HepG2 (cell line): ENCODE results near the gene APPBP2. TPM values are rescaled to one million over a fixed set of nuclear protein-coding genes. Genes with fewer than 3 reads are reported as not detected.

Source experiments
- ATAC-seq: fragments of 200-7000 bp; cut with Tn5 transposase; 3 replicates; pipeline ENCODE4 v1.9.1; 2020; ENCODE audit warnings: mild to moderate bottlenecking, moderate library complexity
- BruUV-seq: library from RNA; stranded (reverse); fragments of 400-500 nt; replicated peaks from 2 replicates; lab custom pipeline; 2021; lab: Mats Ljungman, UMichigan
- CTCF ChIA-PET: fragments of 300-600 bp; formaldehyde crosslinking; extraction: SDS; loops from one replicate; lab custom pipeline; 2021; ENCODE audit warnings: low total read pairs, inconsistent platforms, low intra/inter-chr PET ratio; lab: Yijun Ruan, JAX
- POLR2A ChIA-PET: fragments of 350-600 bp; sonication (Branson Sonifier 250); formaldehyde crosslinking; loops from one replicate; lab custom pipeline; 2020; ENCODE audit warnings: antibody characterized with exemption, inconsistent platforms; lab: Yijun Ruan, JAX
- DNase-seq: peaks from one replicate; pipeline ENCODE4 v3.0.0-alpha.2; 2015; ENCODE audit warnings: low spot score
- FAIRE-seq: peaks from 3 replicates; lab custom pipeline; 2011; peaks lifted over from hg19 to GRCh38; lab: Jason Lieb, UNC
- H2AFZ ChIP-seq: one replicate; pipeline ENCODE4 v1.6.1; 2011; ENCODE audit warnings: low read length, inconsistent platforms
- H3K27ac ChIP-seq: fragments of 300-600 bp; 3 replicates; pipeline ENCODE4 v1.8.0; 2011; ENCODE audit warnings: mixed run types, mild to moderate bottlenecking, mixed read lengths, low read length, inconsistent platforms; ENCODE audit not compliant: insufficient read depth; ENCODE audit errors: extremely low read length
- H3K27me3 ChIP-seq, 2 experiments: fragments of 200-600 bp in 1 of 2; 2 replicates in 1 of 2; 3 replicates in 1 of 2; pipeline versions ENCODE4 v1.6.0 to v1.8.0; 2011; ENCODE audit warnings: low read length in 2 of 2, mild to moderate bottlenecking in 2 of 2, moderate library complexity in 2 of 2, inconsistent platforms in 1 of 2; ENCODE audit not compliant: insufficient read depth in 2 of 2, control insufficient read depth in 1 of 2
- H3K36me3 ChIP-seq, 2 experiments: fragments of 200-600 bp in 1 of 2; replicated peaks in 1 of 2; 2 replicates in 1 of 2; 3 replicates in 1 of 2; pipeline versions ENCODE4 v1.5.1 to v1.8.0; 2011; ENCODE audit warnings: low read length in 2 of 2, inconsistent platforms in 1 of 2; ENCODE audit not compliant: insufficient read depth in 2 of 2, control insufficient read depth in 1 of 2
- H3K4me1 ChIP-seq: 2 replicates; pipeline ENCODE4 v1.5.1; 2012; ENCODE audit warnings: low read length, inconsistent platforms; ENCODE audit not compliant: insufficient read depth
- H3K4me2 ChIP-seq: 2 replicates; pipeline ENCODE4 v1.6.0; 2011; ENCODE audit warnings: low read depth, low read length, inconsistent platforms
- H3K4me3 ChIP-seq, 3 experiments: fragments of 200-600 bp in 1 of 3; sonication (generic), shearing (Covaris generic) in 1 of 3; replicated peaks in 1 of 3; 2 replicates each; pipeline ENCODE4 v1.5.1; 2011 to 2016; ENCODE audit warnings: low read length in 3 of 3, inconsistent platforms in 2 of 3, low read depth in 2 of 3, mild to moderate bottlenecking in 2 of 3, control low read depth in 1 of 3, mixed read lengths in 1 of 3; ENCODE audit not compliant: insufficient read depth in 1 of 3
- H3K79me2 ChIP-seq: one replicate; pipeline ENCODE4 v1.6.1; 2011; ENCODE audit warnings: low read length, inconsistent platforms; ENCODE audit not compliant: insufficient read depth
- H3K9ac ChIP-seq: 2 replicates; pipeline ENCODE4 v1.6.0; 2011; ENCODE audit warnings: mild to moderate bottlenecking, low read depth, low read length, inconsistent platforms; ENCODE audit not compliant: insufficient read depth
- H3K9me3 ChIP-seq: 2 replicates; pipeline ENCODE4 v1.5.1; 2012; ENCODE audit warnings: mild to moderate bottlenecking, low read length
- H4K20me1 ChIP-seq: 2 replicates; pipeline ENCODE4 v1.6.0; 2011; ENCODE audit warnings: inconsistent platforms, mild to moderate bottlenecking, low read length, moderate library complexity; ENCODE audit not compliant: insufficient read depth
- ETV5 ChIP-seq: IDR thresholded peaks from 2 replicates; pipeline ENCODE4 v1.6.1; 2018; ENCODE audit warnings: missing biosample characterization, missing genetic modification reagents, inconsistent platforms, borderline replicate concordance
- GATAD1 ChIP-seq: IDR thresholded peaks from 2 replicates; pipeline ENCODE4 v1.6.1; 2016; ENCODE audit warnings: missing genetic modification reagents, missing compliant biosample characterization
- HHEX ChIP-seq: IDR thresholded peaks from 2 replicates; pipeline ENCODE4 v1.6.1; 2016; ENCODE audit warnings: control low read depth
- MEF2D ChIP-seq: sonication (generic); formaldehyde crosslinking; IDR thresholded peaks from 2 replicates; pipeline ENCODE4 v1.5.1; 2020; ENCODE audit warnings: mild to moderate bottlenecking, missing genetic modification reagents
- MYPOP ChIP-seq: sonication (generic); formaldehyde crosslinking; IDR thresholded peaks from 2 replicates; pipeline ENCODE4 v1.8.1; 2023; ENCODE audit warnings: mild to moderate bottlenecking, moderate library complexity, missing genetic modification reagents
- ZBTB4 ChIP-seq: sonication (generic); formaldehyde crosslinking; IDR thresholded peaks from 2 replicates; pipeline ENCODE4 v1.4.0; 2020; ENCODE audit warnings: missing genetic modification reagents, mild to moderate bottlenecking, borderline replicate concordance
- ZNF17 ChIP-seq: sonication (generic); formaldehyde crosslinking; IDR thresholded peaks from 2 replicates; pipeline ENCODE4 v1.5.0; 2020; ENCODE audit warnings: mild to moderate bottlenecking, missing genetic modification reagents
- ZNF264 ChIP-seq: sonication (generic); formaldehyde crosslinking; IDR thresholded peaks from 2 replicates; pipeline ENCODE4 v1.4.0; 2020; ENCODE audit warnings: missing genetic modification reagents
- ZNF274 ChIP-seq: sonication (generic); formaldehyde crosslinking; IDR thresholded peaks from 2 replicates; pipeline ENCODE4 v1.5.1; 2020; ENCODE audit warnings: mild to moderate bottlenecking, missing genetic modification reagents
- ZNF34 ChIP-seq: sonication (generic); formaldehyde crosslinking; IDR thresholded peaks from 2 replicates; pipeline ENCODE4 v1.4.0; 2020; ENCODE audit warnings: mild to moderate bottlenecking, missing genetic modification reagents, borderline replicate concordance
- ZNF460 ChIP-seq: sonication (generic); formaldehyde crosslinking; IDR thresholded peaks from 2 replicates; pipeline ENCODE4 v1.5.1; 2020; ENCODE audit warnings: missing genetic modification reagents, mild to moderate bottlenecking, borderline replicate concordance
- ZNF75D ChIP-seq: sonication (generic); formaldehyde crosslinking; IDR thresholded peaks from 2 replicates; pipeline ENCODE4 v1.8.1; 2023; ENCODE audit warnings: missing genetic modification reagents, mild to moderate bottlenecking, borderline replicate concordance
- ZSCAN12 ChIP-seq: sonication (generic); formaldehyde crosslinking; IDR thresholded peaks from 2 replicates; pipeline ENCODE4 v1.9.0; 2021; ENCODE audit warnings: mild to moderate bottlenecking, missing genetic modification reagents
- WGBS: methylation state at CpG from one replicate; pipeline ENCODE4 v1.1.6; 2017; ENCODE audit warnings: low lambda C conversion rate; 5-methylcytosine and 5-hydroxymethylcytosine counted together
- in situ Hi-C: cut with HindIII; loops from 2 replicates; pipeline ENCODE4 v1.10.0; 2017; ENCODE audit warnings: low pct_unique_long_range_greater_than_20kb; ENCODE audit not compliant: extremely low pct_ligation_motif_present
- intact Hi-C: fragments of 100-400 bp; cut with micrococcal nuclease; formaldehyde crosslinking; loops from one replicate; pipeline ENCODE4 v1.10.0; 2022; ENCODE audit not compliant: unreplicated experiment
- polyA plus RNA-seq, 8 experiments: library from polyadenylated mRNA; depleted of rRNA in 3 of 8; stranded (reverse) in 7 of 8; unstranded in 1 of 8; fragments of >200 nt; fragmentation: Illumina TruSeq in 4 of 8; extraction: Trizol in 4 of 8; gene quantifications; 2 replicates each; pipeline versions ENCODE4 v1.2.1 to v1.2.3, GENCODE V29; 2011 to 2016; ENCODE audit warnings: low read depth in 4 of 8, missing spikeins in 1 of 8, mixed read lengths in 1 of 8; ENCODE audit not compliant: insufficient read depth in 1 of 8
- total RNA-seq, 5 experiments: library from RNA; depleted of rRNA; stranded (reverse); fragments of >200 nt; fragmentation: Illumina TruSeq; extraction: Trizol; gene quantifications; 2 replicates each; pipeline ENCODE4 v1.2.3, GENCODE V29; 2016; ENCODE audit warnings: low read depth in 1 of 5
- TF ChIP-seq, protein P1 (sequence below): IDR thresholded peaks from 2 replicates; pipeline ENCODE4 v1.6.1; 2016

The APPBP2 gene
- total and polyA plus RNA-seq, 2 of the 13 experiments (the other 11 are each of a cell fraction or from before 2014, with no cell fraction given): 17.5 to 45.8 TPM

- no peak for TF ChIP-seq HHEX (CRISPR knock-in tag)
- TF ChIP-seq, all 625 proteins: peak for 5
Observed at GRCh38 chr17:60545465-60546191, 19.6 kb upstream of the APPBP2 start (continued).

DNA sequence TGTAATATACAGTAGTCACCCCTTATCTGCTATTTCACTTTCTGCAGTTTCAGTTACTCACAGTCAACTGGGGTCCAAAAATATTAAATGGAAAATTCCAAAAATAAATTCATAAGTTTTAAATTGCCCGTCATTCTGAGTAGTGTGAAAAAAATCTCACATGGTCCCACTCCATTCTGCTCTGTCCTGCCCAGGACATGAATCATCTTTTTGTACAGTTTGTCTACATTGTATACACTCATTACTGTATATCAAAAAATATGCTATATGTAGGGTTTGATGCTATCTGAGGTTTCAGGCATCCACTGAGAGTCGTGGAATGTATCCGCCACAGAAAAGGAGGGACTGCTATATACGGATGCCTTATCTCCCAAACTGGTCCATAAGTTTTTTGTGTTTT, 16.0 kb upstream of the APPBP2 start:
- intact Hi-C loops: no loop called here

DNA sequence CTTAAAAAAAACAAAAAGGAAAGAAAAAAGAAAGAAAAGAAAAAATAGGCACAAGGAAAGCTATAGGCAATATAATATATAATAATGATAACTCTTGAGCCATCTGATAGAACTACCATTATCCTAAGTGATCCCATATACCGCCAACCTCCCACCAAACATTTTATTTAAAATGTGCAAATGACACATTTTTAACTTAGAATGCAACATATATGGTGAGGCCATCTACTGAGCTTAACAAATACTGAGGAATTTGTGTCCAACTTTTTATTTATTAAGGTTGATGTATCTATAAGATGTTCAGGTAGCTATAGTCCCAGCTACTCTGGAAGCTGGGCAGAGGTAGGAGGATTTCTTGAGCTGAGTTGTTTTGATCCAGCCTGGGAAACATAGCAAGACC, 14.4 kb upstream of the APPBP2 start:
- Histone ChIP-seq H3K4me3 (no peak overlapping the region), H2AFZ (no peak overlapping the region), H3K9me3 (no peaks in the 10 kb centered on the region), H3K79me2 (no peaks in the 10 kb centered on the region), H4K20me1 (no peaks in the 10 kb centered on the region), H3K9ac (no peak overlapping the region), H3K4me1 (peaks cover 35% of the 10 kb centered on the region), H3K27me3 (no peaks in the 10 kb centered on the region), H3K36me3 (no peaks in the 10 kb centered on the region), H3K27ac (peak overlapping the region; percentile 23), H3K4me2 (no peak overlapping the region)
- TF ChIP-seq ZBTB4 (no peak), MEF2D (CRISPR knock-in tag) (no peak), ZNF75D (CRISPR knock-in tag) (no peak), ZNF460 (CRISPR knock-in tag) (no peak), ZSCAN12 (CRISPR knock-in tag) (no peak), MYPOP (no peak), ZNF264 (no peak)
- TF ChIP-seq, protein P1, sequence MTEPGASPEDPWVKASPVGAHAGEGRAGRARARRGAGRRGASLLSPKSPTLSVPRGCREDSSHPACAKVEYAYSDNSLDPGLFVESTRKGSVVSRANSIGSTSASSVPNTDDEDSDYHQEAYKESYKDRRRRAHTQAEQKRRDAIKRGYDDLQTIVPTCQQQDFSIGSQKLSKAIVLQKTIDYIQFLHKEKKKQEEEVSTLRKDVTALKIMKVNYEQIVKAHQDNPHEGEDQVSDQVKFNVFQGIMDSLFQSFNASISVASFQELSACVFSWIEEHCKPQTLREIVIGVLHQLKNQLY (CRISPR knock-in tag): no peak
- ChIA-PET CTCF (no interaction called here), POLR2A (interaction anchor here (1.2 kb wide), 1 partner anchor 14 kb away, joined by 6 read pairs; the partner anchor contains the start of gene APPBP2)
- FAIRE-seq: no peak
- intact Hi-C loops (no loop called here), in situ Hi-C loops (no loop called here)
- no TSS peak for BruUV-seq
- WGBS: 93% methylated on average over 1 of the region's 1 CpG
- no peak for ATAC-seq
- DNase-seq: no peak

More for the DNA sequence above, 16.0 kb upstream of the APPBP2 start:
- FAIRE-seq (no peak), ATAC-seq (no peak), DNase-seq (no peak)
- H2AFZ ChIP-seq: no peak overlapping the region
- no peak overlapping the region for H3K9ac ChIP-seq
- H3K79me2 ChIP-seq: no peaks in the 10 kb centered on the region
- no peak overlapping the region for H3K4me3 ChIP-seq
- H3K4me1 ChIP-seq: peaks cover 38% of the 10 kb centered on the region
- no peaks in the 10 kb centered on the region for H3K27me3 ChIP-seq
- no peaks in the 10 kb centered on the region for H3K9me3 ChIP-seq
- in situ Hi-C loops: no loop called here
- no peak for TF ChIP-seq ZNF34 (CRISPR knock-in tag)
- TF ChIP-seq ETV5: no peak
- no peak for TF ChIP-seq GATAD1 (CRISPR knock-in tag)
- no peak for TF ChIP-seq ZNF17 (CRISPR knock-in tag)
- no peak for TF ChIP-seq ZNF274 (CRISPR knock-in tag)
- H3K4me2 ChIP-seq: no peak overlapping the region
- ChIA-PET POLR2A (no interaction called here), CTCF (no interaction called here)
- H3K36me3 ChIP-seq: no peaks in the 10 kb centered on the region
- H3K27ac ChIP-seq: no peak overlapping the region
- no peaks in the 10 kb centered on the region for H4K20me1 ChIP-seq
- no TSS peak for BruUV-seq
- 85% methylated on average over 4 of the region's 4 CpGs for WGBS
